Thoracic aorta (tissue), 2 donors: ENCODE measurements around the gene EXOSC1. TPM values are rescaled to one million over a fixed set of nuclear protein-coding genes. Genes with fewer than 3 reads are reported as not detected.

ENCODE experiments used
- ATAC-seq: fragments of 150-250 bp; one replicate; pipeline ENCODE4 v1.8.0; 2017; ENCODE audit warnings: low read depth; ENCODE audit not compliant: insufficient number of reproducible peaks, low FRiP score
- DNase-seq: peaks from one replicate; pipeline ENCODE4 v3.0.0-alpha.2; 2020; ENCODE audit warnings: low spot score
- H3K27ac ChIP-seq, 2 donors: fragments of 200-600 bp; sonication (generic); 1 replicate in 1 of 2; 2 replicates in 1 of 2; pipeline ENCODE4 v1.5.1; 2016; ENCODE audit warnings: mild to moderate bottlenecking in 2 of 2, moderate library complexity in 2 of 2
- H3K27me3 ChIP-seq: fragments of 200-600 bp; sonication (generic); replicated peaks from 2 replicates; pipeline ENCODE4 v1.6.0; 2016; ENCODE audit warnings: mild to moderate bottlenecking; ENCODE audit not compliant: insufficient read depth
- H3K36me3 ChIP-seq: fragments of 200-600 bp; sonication (generic); one replicate; pipeline ENCODE4 v1.5.1; 2016
- H3K4me1 ChIP-seq, 2 donors: fragments of 200-600 bp; sonication (generic); 1 replicate in 1 of 2; 2 replicates in 1 of 2; pipeline versions ENCODE4 v1.5.1 to v1.6.0; 2016; ENCODE audit warnings: low read depth in 2 of 2, mild to moderate bottlenecking in 1 of 2; ENCODE audit not compliant: control insufficient read depth in 1 of 2
- H3K4me3 ChIP-seq: fragments of 200-600 bp; sonication (generic); 2 replicates; pipeline ENCODE4 v1.5.1; 2016; ENCODE audit warnings: mild to moderate bottlenecking
- H3K9me3 ChIP-seq: fragments of 200-600 bp; sonication (generic); 2 replicates; pipeline ENCODE4 v1.5.1; 2016
- CTCF ChIP-seq: fragments of 200-600 bp; sonication (generic); IDR thresholded peaks from one replicate; pipeline ENCODE4 v1.5.1; 2019; ENCODE audit warnings: antibody characterized with exemption
- total RNA-seq, 2 donors: library from RNA; depleted of rRNA; stranded (reverse); fragments of >200 nt; gene quantifications; one replicate each; pipeline versions ENCODE4 v1.1.0 to v1.2.3, GENCODE V29; 2016

The EXOSC1 gene
- total RNA-seq, 2 donors from 2014 or later, result 23.4 to 38.0 TPM

DNA sequence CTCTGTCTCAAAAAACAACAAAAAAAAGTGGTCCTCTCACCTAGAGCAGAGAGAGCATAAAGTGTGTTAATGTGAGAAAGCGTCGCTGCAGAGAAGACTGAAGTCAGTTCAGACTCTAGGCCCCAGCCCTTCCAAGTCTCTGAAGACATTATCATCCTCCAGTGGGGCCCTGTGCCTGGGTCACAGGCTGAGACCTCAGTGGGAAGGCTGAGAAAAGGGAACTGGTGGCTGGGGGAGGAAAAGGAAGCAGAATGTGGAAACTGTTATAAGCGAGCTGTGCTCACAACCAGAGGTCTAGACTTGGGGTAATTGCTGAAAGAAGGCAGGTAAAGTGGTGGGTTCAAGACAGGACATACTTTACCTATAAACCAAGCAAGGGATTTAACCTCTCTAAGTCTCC, 39.7 kb downstream of the EXOSC1 start:
- DNase-seq, result no peak
- H3K4me3 ChIP-seq, result no peak overlapping the region
- H3K27me3 ChIP-seq, result no peaks in the 10 kb centered on the region
- H3K9me3 ChIP-seq, result no peaks in the 10 kb centered on the region
- H3K27ac ChIP-seq, result no peak overlapping the region
- peaks cover 4 to 5% of the 10 kb centered on the region in 2 donors for H3K4me1 ChIP-seq
- no peaks in the 10 kb centered on the region for H3K36me3 ChIP-seq
- ATAC-seq, result no peak
- TF ChIP-seq CTCF, result no peak

GRCh38 chr10:97404044-97404443, 41.8 kb downstream of the EXOSC1 start:
- no peaks in the 10 kb centered on the region for H3K27me3 ChIP-seq
- no peak overlapping the region for H3K27ac ChIP-seq
- ATAC-seq, result no peak
- no peak overlapping the region for H3K4me3 ChIP-seq
- H3K36me3 ChIP-seq, result no peaks in the 10 kb centered on the region
- H3K9me3 ChIP-seq, result no peaks in the 10 kb centered on the region
- peaks cover 11 to 15% of the 10 kb centered on the region in 2 donors for H3K4me1 ChIP-seq
- no peak for DNase-seq
- no peak for TF ChIP-seq CTCF

DNA sequence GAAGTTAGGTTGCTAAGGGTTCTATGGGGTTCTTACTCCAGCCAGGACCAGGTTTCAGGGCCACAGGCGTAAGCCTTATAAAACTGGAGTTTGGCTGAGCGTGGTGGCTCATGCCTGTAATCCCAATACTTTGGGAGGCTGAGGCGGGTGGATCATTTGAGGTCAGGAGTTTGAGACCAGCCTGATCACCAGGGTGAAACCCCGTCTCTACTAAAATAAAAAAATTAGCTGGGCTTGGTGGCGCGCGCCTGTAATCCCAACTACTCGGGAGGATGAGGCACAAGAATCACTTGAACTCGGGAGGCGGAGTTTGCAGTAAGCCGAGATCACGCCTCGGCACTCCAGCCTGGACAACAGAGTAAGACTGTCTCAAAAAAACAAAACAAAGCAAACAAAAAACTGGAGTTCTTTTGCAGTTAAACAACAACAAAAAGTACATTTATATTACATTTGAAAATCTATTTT, 44.3 kb downstream of the EXOSC1 start:
- no peak for TF ChIP-seq CTCF
- DNase-seq (no peak), ATAC-seq (no peak)
- Histone ChIP-seq H3K27ac (peak overlapping the region; percentile 77 to 79), H3K4me1 (peaks cover 7 to 10% of the 10 kb centered on the region in 2 donors), H3K36me3 (no peaks in the 10 kb centered on the region), H3K4me3 (peak overlapping the region; percentile 93), H3K27me3 (no peaks in the 10 kb centered on the region), H3K9me3 (no peaks in the 10 kb centered on the region)

DNA sequence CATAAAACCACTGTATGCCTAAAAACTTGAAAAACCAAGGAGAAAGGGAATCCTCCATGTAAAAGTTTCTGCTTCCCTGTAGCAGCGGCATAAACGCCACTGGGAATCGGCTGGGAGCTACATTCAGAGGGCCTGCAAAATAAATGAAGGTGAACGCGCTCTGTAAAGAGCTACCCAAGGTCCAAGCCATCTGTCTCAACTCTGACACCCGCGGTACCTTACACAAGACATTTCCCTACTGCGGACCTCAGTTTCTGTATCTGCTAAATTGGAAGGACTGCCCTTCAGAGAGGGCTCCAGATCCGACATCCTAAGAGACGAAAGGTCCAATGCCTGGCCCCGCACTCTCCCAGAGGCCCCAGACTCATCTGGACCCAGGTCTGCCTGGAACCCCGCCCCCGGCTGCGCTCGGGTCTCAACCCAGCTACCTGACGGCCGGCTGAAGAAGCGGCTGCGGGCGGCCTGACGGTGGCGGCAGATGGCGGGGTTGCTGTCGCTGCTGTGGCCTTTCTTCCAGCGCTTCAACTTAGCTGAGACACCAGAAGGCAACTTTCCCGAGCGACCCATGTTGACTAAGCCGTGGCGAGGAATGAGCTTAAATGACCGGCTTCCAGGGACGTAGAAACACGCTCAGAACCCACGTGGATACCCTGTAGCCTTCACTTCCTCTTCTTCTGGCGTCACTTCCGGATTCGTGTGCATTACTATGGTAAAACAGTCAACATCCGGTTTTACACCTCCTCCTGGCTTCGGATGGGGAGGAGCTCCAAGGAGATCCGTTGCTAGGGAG, 44.9 kb downstream of the EXOSC1 start, which contains the start of gene RRP12:
TSS of gene RRP12 (minus strand) at position 676 of the 790 bp plus-strand sequence. CDS start at position 567, 109 bp downstream.
- ATAC-seq (peak; percentile 100), DNase-seq (peak; percentile 91)
- peak; percentile 19 for TF ChIP-seq CTCF
- Histone ChIP-seq H3K4me1 (peaks cover 7 to 10% of the 10 kb centered on the region in 2 donors), H3K4me3 (peak within 1 kb of the TSS; percentile 93), H3K36me3 (no peaks in the 10 kb centered on the region), H3K27me3 (no peaks in the 10 kb centered on the region), H3K27ac (peak within 1 kb of the TSS; percentile 77 to 79), H3K9me3 (no peaks in the 10 kb centered on the region)

GRCh38 chr10:97399843-97400545, 45.8 kb downstream of the EXOSC1 start:
- Histone ChIP-seq H3K36me3 (no peaks in the 10 kb centered on the region), H3K9me3 (no peaks in the 10 kb centered on the region), H3K27me3 (no peaks in the 10 kb centered on the region), H3K4me1 (peaks cover 7 to 10% of the 10 kb centered on the region in 2 donors), H3K27ac (peak overlapping the region in 1 of 2 donors; percentile 79), H3K4me3 (peak overlapping the region; percentile 93)
- no peak for TF ChIP-seq CTCF
- no peak for ATAC-seq
- DNase-seq, result no peak
